Psoas muscle (tissue), 8 donors: Measurements from ENCODE around the gene CFAP46. TPM values are rescaled to one million over a fixed set of nuclear protein-coding genes. Genes with fewer than 3 reads are reported as not detected.

Experiments
- ATAC-seq, 4 donors: fragments of 200-7000 bp; cut with Tn5 transposase; one replicate each; pipeline ENCODE4 v1.9.1; 2020; ENCODE audit warnings: moderate library complexity in 3 of 4, mild to moderate bottlenecking in 2 of 4
- DNase-seq, 2 donors: peaks; one replicate each; pipeline ENCODE4 v3.0.0-alpha.2; 2020
- H3K27ac ChIP-seq: fragments of 200-600 bp; one replicate; pipeline ENCODE4 v1.8.0; 2022
- H3K27me3 ChIP-seq, 3 donors: fragments of 200-600 bp in 1 of 3; one replicate each; pipeline versions ENCODE4 v1.6.1 to v1.8.0; 2013 to 2022; ENCODE audit warnings: low read length in 2 of 3, mild to moderate bottlenecking in 2 of 3, moderate library complexity in 1 of 3; ENCODE audit not compliant: insufficient read depth in 3 of 3
- H3K36me3 ChIP-seq, 2 donors: fragments of 200-600 bp in 1 of 2; one replicate each; pipeline versions ENCODE4 v1.6.1 to v1.8.0; 2013 to 2022; ENCODE audit warnings: low read depth in 1 of 2, mild to moderate bottlenecking in 1 of 2, moderate library complexity in 1 of 2; ENCODE audit not compliant: insufficient read depth in 1 of 2
- H3K4me1 ChIP-seq: fragments of 200-600 bp; one replicate; pipeline ENCODE4 v1.8.0; 2022
- H3K4me3 ChIP-seq: fragments of 200-600 bp; one replicate; pipeline ENCODE4 v1.8.0; 2022; ENCODE audit warnings: mild to moderate bottlenecking
- H3K9me3 ChIP-seq: fragments of 200-600 bp; one replicate; pipeline ENCODE4 v1.8.0; 2022
- CTCF ChIP-seq: fragments of 200-600 bp; IDR thresholded peaks from one replicate; pipeline ENCODE4 v1.8.0; 2022; ENCODE audit warnings: antibody characterized with exemption
- WGBS, 3 donors: extraction: QIAGEN DNeasy Blood & Tissue Kit; methylation state at CpG; one replicate each; pipeline versions ENCODE4 v1.1.6 to v1.1.7; 2013; 5-methylcytosine and 5-hydroxymethylcytosine counted together
- intact Hi-C, 2 donors: fragments of 100-400 bp; cut with DNase I; formaldehyde crosslinking; loops; one replicate each; pipeline versions ENCODE4 v1.11.0 to v1.14.2; 2022
- polyA plus RNA-seq, 3 donors: library from polyadenylated mRNA; stranded (reverse); fragments of 200-250 nt; gene quantifications; one replicate each; pipeline ENCODE4 v1.2.3, GENCODE V29; 2013
- total RNA-seq, 4 donors: library from RNA; stranded (reverse); fragmentation: NEBNext Ultra II Directional in 2 of 4; extraction: Animal tissue kit (Norgen Biotek cat#: 25700) in 2 of 4; gene quantifications; one replicate each; pipeline versions ENCODE4 v1.2.1 to v1.2.4, GENCODE V29; 2021 to 2023
- donor health status: healthy with polysubstance abuse.
- donor health status: DM: no; HTN: no; CAD: no; lungs with moderate emphysema.
- donor health status: Bipolar disorder and iron deficiency.
- donor health status: healthy.
- donor health status: DM: yes; HTN: yes; CAD: no.
- donor health status: DM: no; HTN: no; CAD: no.
- donor health status: DM: no; HTN: no; CAD: no.
- donor health status: DM: yes; HTN: yes; CAD: no.

The CFAP46 gene
- total and polyA plus RNA-seq, 7 donors: 3.9 to 25.4 (median 13.8) TPM

- no peak for TF ChIP-seq CTCF
- H3K9me3 ChIP-seq: peaks cover 11% of the 10 kb centered on the region
- DNase-seq: no peak
- H3K4me3 ChIP-seq: no peak overlapping the region
- no peak for ATAC-seq
- intact Hi-C loops: loop anchor here in 1 of 2 donors (10.0 kb wide), 1 partner anchor 62 kb away; no protein-coding TSS in a partner anchor
- no peaks in the 10 kb centered on the region for H3K4me1 ChIP-seq
- no peaks in the 10 kb centered on the region for H3K36me3 ChIP-seq
- WGBS, 3 donors: 94 to 97% (median 96%) methylated on average over 3 of the region's 3 CpGs
- no peak overlapping the region for H3K27ac ChIP-seq
- peaks cover 0 to 50% (median 12%) of the 10 kb centered on the region in 3 donors for H3K27me3 ChIP-seq
Measured at GRCh38 chr10:132842397-132842796, 100.0 kb downstream of the CFAP46 start.

DNA sequence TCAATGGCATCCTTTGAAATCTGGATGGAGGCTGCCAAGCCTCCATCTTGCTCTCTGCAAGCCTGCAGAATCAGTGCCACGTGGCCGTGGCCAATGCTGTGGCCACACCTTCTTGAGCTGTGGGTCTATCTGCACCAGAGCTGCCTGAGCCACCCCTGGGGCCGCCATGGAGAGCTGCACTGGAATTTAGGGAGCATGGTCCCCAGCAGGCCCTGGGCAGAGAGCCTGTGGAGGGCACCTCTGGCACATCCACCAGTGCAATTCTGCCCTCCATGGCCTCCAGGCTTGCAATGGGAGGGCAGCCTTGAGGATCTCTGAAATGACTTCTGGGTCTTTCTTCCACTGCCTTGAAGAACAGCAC, 100.8 kb downstream of the CFAP46 start:
- peaks cover 11% of the 10 kb centered on the region for H3K9me3 ChIP-seq
- TF ChIP-seq CTCF: no peak
- no peaks in the 10 kb centered on the region for H3K36me3 ChIP-seq
- no peaks in the 10 kb centered on the region for H3K4me1 ChIP-seq
- H3K27me3 ChIP-seq: peaks cover 0 to 42% (median 11%) of the 10 kb centered on the region in 3 donors
- no peak overlapping the region for H3K27ac ChIP-seq
- 60 to 91% (median 78%) methylated on average over 3 of the region's 3 CpGs for WGBS, 3 donors
- no peak overlapping the region for H3K4me3 ChIP-seq
- ATAC-seq (no peak), DNase-seq (no peak)
- intact Hi-C loops: loop anchor here in 1 of 2 donors (10.0 kb wide), 1 partner anchor 63 kb away; no protein-coding TSS in a partner anchor

- Histone ChIP-seq H3K4me1 (no peaks in the 10 kb centered on the region), H3K9me3 (peaks cover 11% of the 10 kb centered on the region), H3K27ac (no peak overlapping the region), H3K27me3 (peaks cover 0 to 38% (median 11%) of the 10 kb centered on the region in 3 donors), H3K4me3 (no peak overlapping the region), H3K36me3 (no peaks in the 10 kb centered on the region)
- ATAC-seq: no peak
- intact Hi-C loops: loop anchor here in 1 of 2 donors (10.0 kb wide), 1 partner anchor 64 kb away; no protein-coding TSS in a partner anchor
- WGBS, 3 donors: 87 to 91% (median 91%) methylated on average over 24 of the region's 24 CpGs
- no peak for TF ChIP-seq CTCF
- DNase-seq: peak in 1 of 2 donors; percentile 24
Measured at GRCh38 chr10:132840698-132841614, 101.4 kb downstream of the CFAP46 start.

GRCh38 chr10:132839061-132839460, 103.3 kb downstream of the CFAP46 start:
- Histone ChIP-seq H3K4me3 (no peak overlapping the region), H3K9me3 (peaks cover 11% of the 10 kb centered on the region), H3K36me3 (no peaks in the 10 kb centered on the region), H3K4me1 (no peaks in the 10 kb centered on the region), H3K27me3 (peaks cover 0 to 23% (median 10%) of the 10 kb centered on the region in 3 donors), H3K27ac (no peak overlapping the region)
- ATAC-seq (no peak), DNase-seq (peak in 1 of 2 donors; percentile 29)
- TF ChIP-seq CTCF: no peak
- intact Hi-C loops: loop anchor here (2.0 to 10.0 kb wide), 3 partner anchors 278 to 476 kb away; no protein-coding TSS in a partner anchor
- 46 to 70% (median 51%) methylated on average over 13 of the region's 13 CpGs for WGBS, 3 donors
